ENCODE measurements around the gene ILDR1.

ILDR1 gene

DNA sequence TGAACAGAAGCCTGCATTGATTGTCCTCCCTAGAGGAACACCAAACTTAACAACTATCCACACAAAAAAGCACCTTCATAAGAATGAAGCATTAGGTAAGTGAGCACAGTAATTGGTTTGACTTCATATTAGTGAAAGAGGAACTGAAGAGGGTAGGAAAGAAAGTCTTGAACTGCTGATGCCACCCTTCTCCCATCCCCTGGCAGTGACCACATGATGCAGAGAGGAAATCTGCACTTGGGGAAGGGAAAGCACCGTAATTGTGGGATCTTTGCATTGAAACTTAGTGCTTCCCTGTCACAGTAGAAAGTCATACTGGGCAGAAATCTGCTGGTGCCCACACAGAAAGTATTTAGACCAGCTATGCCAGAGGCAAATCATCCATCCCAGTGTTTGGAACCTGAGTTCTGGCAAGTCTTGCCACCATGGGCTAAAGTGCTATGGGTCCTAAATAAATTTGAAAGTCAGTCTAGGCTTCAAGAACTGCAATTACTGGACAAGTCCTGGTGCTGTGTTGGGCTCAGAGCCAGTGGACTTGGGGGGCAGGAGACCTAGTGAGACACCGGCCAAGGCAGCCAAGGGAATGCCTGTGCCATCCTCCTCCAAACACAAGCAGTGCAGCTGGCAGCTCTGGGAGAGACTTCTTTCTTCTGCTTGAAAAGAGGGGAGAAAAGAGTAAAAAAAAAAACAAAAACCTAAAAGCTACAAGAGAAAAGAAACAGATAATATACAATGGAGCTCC, 64.2 kb downstream of the ILDR1 start:
- TF ChIP-seq, protein P1, sequence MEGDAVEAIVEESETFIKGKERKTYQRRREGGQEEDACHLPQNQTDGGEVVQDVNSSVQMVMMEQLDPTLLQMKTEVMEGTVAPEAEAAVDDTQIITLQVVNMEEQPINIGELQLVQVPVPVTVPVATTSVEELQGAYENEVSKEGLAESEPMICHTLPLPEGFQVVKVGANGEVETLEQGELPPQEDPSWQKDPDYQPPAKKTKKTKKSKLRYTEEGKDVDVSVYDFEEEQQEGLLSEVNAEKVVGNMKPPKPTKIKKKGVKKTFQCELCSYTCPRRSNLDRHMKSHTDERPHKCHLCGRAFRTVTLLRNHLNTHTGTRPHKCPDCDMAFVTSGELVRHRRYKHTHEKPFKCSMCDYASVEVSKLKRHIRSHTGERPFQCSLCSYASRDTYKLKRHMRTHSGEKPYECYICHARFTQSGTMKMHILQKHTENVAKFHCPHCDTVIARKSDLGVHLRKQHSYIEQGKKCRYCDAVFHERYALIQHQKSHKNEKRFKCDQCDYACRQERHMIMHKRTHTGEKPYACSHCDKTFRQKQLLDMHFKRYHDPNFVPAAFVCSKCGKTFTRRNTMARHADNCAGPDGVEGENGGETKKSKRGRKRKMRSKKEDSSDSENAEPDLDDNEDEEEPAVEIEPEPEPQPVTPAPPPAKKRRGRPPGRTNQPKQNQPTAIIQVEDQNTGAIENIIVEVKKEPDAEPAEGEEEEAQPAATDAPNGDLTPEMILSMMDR (IDR thresholded peaks at IDR 0.05; ENCODE audit: control insufficient read depth, extremely low read depth, insufficient read depth) = no peak
- no peak overlapping the region for H3K4me3 ChIP-seq (ENCODE audit: low read depth, low read length)
- DNase-seq (ENCODE audit: low read depth) = no peak

DNA sequence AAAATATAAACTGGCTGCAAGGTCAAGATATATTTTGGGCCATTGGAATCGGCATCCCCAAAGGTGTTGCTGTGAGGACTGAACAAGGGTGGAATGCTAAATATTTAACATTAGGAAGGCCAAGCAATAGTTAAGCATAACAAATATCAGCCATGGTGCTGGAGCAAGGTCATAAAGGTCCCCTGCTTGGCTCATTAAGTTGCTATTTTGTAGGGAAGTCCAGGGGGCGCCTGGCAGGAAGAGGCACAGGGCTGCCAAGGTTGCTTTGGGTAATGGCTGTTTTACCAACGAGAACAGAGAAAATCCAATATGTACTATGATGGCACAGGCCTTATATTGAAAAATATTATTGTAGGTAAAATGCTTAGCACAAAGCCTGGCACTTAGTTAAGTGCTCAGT, 65.7 kb downstream of the ILDR1 start:
- H3K4me3 ChIP-seq (ENCODE audit: low read depth, low read length) = no peak overlapping the region
- TF ChIP-seq, protein P1 (IDR thresholded peaks at IDR 0.05; ENCODE audit: control insufficient read depth, extremely low read depth, insufficient read depth) = no peak
- DNase-seq (ENCODE audit: low read depth) = no peak

DNA sequence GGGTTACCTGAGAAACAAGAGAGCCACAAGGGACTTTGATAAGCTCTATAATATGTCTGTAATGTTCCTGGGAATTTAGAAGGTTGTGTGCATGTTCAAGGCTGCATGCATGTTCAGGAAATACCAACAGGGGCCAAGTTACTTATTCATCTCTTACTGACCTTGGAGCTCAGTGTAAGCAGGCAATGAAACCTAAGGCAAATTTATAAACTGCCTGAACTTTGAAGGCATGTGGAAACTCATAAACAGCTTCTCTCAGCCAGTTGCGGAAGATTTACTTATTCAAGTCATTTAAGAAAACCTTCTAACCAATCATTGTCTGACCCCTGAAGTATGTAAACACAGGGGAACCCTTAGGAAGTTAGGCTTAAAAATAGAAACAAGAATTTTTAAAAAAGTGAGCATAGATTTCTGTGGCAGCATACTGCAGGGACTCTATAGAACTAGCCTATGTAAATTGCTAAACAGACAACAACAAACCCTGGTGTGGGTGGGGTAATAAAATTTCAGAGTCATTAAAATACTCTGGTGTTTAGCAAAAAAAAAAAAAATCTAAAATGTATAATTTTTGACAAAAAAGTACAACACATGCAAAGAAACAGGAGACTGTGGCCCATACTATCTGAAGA, 70.6 kb downstream of the ILDR1 start:
- no peak overlapping the region for H3K4me3 ChIP-seq (ENCODE audit: low read depth, low read length)

DNA sequence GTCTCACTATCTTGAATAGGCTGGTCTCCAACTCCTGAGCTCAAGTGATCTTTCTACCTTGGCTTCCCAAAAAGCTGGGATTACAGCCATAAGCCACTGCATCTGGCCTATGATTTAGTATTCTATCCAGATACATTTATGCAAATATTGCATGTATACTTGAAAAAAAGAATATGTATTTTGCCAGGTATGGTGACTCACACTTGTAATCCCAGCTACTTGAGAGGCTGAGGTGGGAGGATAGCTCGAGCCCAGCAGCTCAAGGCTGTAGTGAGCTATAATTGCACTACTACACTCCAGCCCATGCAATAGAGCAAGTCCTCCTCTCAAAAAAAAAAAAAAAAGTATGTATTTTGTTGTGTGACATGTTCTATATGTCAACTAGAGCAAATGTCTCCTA, 73.4 kb downstream of the ILDR1 start:
- TF ChIP-seq, protein P1 (IDR thresholded peaks at IDR 0.05; ENCODE audit: control insufficient read depth, extremely low read depth, insufficient read depth) = no peak
- H3K4me3 ChIP-seq (ENCODE audit: low read depth, low read length) = no peak overlapping the region

More for the DNA sequence above, 70.6 kb downstream of the ILDR1 start:
- TF ChIP-seq, protein P1 (IDR thresholded peaks at IDR 0.05; ENCODE audit: control insufficient read depth, extremely low read depth, insufficient read depth) = no peak
- DNase-seq (ENCODE audit: low read depth) = no peak

DNA sequence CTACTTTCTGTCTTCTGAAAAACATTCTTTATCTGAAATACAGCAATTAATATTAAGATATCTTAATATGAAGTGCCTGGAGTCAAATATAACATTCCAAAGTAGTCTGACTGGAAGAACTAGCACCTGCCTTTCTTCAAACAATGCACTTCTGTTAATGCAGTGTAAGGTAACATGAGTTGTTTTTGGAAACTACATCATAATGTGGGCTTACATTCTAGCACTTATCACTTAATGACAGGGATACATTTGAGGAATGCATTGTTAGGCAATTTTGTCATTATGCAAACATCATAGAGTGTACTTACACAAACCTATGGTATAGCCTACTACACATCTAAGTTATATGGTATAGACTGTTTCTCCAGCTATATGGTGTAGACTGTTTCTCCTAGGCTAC, 78.6 kb downstream of the ILDR1 start:
- no peak overlapping the region for H3K4me3 ChIP-seq (ENCODE audit: low read depth, low read length)
- DNase-seq (ENCODE audit: low read depth) = peak; percentile 21
- TF ChIP-seq, protein P1 (IDR thresholded peaks at IDR 0.05; ENCODE audit: control insufficient read depth, extremely low read depth, insufficient read depth) = no peak

More for the DNA sequence above, 73.4 kb downstream of the ILDR1 start:
- no peak for DNase-seq (ENCODE audit: low read depth)

DNA sequence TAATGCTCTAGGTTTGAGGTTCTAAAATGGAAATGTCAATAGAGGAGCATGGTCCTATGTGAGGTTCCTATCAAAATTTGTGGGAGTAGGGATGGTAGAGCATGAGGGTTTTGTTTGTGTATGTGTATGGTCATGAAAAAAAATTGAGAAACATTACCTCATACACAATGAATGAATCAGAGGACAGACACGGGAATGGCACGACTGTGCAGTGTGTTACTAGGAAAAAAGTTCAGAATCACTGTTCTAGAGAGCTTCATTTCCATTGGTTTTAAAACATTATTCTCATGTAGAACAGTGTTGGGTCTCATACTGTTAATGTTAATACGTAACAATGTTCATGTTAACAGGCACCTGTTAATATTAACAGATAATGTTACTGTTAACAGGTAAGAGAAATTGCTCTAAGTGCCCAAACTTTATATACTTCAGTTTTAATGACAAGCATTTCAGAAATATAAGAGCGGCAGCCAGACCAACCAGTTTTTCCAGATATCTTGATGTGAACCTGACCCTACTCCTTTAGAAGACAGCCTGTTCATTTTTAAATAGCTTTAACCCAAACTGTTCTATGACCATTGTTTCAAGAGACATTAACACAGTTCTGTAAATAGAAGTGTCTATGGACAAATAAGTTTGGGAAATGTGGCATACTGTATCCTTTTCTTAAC, 79.8 kb downstream of the ILDR1 start:
- H3K4me3 ChIP-seq (ENCODE audit: low read depth, low read length) = no peak overlapping the region
- TF ChIP-seq, protein P1 (IDR thresholded peaks at IDR 0.05; ENCODE audit: control insufficient read depth, extremely low read depth, insufficient read depth) = no peak
- peak; percentile 67 for DNase-seq (ENCODE audit: low read depth)

Data from LNCaP clone FGC (cell line).